Transverse colon (tissue), 3 donors: ENCODE measurements around the gene USP17L10.
"Not testable (repeated sequence)": the region's sequence is repeated elsewhere in the genome, so short reads cannot be mapped to it uniquely, and the experiment has no call there.

Experiments used
- POLR2A ChIP-seq: fragments of 450-650 bp; IDR thresholded peaks from one replicate; pipeline ENCODE4 v1.6.1; 2016; ENCODE audit warnings: antibody characterized with exemption, mild to moderate bottlenecking, moderate library complexity
- TF ChIP-seq, protein P1 (sequence below), 5 experiments: fragments of 200-600 bp in 3 of 5; fragments of 450-650 bp in 2 of 5; sonication (generic) in 3 of 5; IDR thresholded peaks; 1 replicate in 2 of 5; 2 replicates in 3 of 5; pipeline ENCODE4 v1.5.1; 2016 to 2017; ENCODE audit warnings: antibody characterized with exemption in 5 of 5, inconsistent platforms in 3 of 5, mild to moderate bottlenecking in 2 of 5, moderate library complexity in 1 of 5

DNA sequence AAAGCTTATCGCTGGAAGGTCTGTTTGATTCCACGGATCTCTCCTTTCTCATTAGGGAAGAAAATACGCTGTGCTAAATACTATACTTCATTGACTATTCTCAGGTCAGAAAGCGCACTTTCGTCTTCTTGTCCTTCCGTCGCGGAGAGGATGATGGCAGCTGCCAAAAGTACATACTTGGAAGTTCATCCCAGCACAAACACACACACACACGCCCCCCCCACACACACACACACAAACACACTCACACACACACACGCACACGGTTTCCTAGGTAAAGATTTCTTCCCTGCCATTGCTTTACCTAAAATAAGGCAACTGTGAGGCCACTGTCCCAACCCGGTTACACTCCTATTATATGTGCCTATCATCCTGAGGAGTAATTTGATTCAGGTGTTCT, 28.0 kb downstream of the USP17L10 start:
- TF ChIP-seq, protein P1, sequence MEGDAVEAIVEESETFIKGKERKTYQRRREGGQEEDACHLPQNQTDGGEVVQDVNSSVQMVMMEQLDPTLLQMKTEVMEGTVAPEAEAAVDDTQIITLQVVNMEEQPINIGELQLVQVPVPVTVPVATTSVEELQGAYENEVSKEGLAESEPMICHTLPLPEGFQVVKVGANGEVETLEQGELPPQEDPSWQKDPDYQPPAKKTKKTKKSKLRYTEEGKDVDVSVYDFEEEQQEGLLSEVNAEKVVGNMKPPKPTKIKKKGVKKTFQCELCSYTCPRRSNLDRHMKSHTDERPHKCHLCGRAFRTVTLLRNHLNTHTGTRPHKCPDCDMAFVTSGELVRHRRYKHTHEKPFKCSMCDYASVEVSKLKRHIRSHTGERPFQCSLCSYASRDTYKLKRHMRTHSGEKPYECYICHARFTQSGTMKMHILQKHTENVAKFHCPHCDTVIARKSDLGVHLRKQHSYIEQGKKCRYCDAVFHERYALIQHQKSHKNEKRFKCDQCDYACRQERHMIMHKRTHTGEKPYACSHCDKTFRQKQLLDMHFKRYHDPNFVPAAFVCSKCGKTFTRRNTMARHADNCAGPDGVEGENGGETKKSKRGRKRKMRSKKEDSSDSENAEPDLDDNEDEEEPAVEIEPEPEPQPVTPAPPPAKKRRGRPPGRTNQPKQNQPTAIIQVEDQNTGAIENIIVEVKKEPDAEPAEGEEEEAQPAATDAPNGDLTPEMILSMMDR (IDR thresholded peaks at IDR 0.05): not testable (repeated sequence)
- TF ChIP-seq POLR2A: not testable (repeated sequence)
